Stimulated activated naive CD8-positive, alpha-beta T cell treated with anti-CD3 and anti-CD28 coated beads, Interleukin-15, amount 100 ng/mL, for 72 hours (primary cell): ENCODE measurements around the gene ARAP1.

Experiments
- ATAC-seq: fragments of 150-1000 bp; cut with Tn5 transposase; 2 replicates; pipeline ENCODE4 v1.10.0; 2021; ENCODE audit warnings: mild to moderate bottlenecking, moderate library complexity
- DNase-seq, 2 donors: peaks; one replicate each; pipeline ENCODE4 v3.0.0; 2021 to 2022
- H3K27ac Mint-ChIP-seq, 2 donors: one replicate each; pipeline ENCODE4 v1.8.0; 2022; ENCODE audit warnings: mild to moderate bottlenecking in 2 of 2, mixed read lengths in 2 of 2, moderate library complexity in 2 of 2
- H3K27me3 Mint-ChIP-seq: one replicate; pipeline ENCODE4 v1.8.0; 2022; ENCODE audit warnings: mixed read lengths
- H3K4me1 Mint-ChIP-seq: one replicate; pipeline ENCODE4 v1.8.0; 2022; ENCODE audit warnings: mild to moderate bottlenecking, mixed read lengths
- H3K4me3 Mint-ChIP-seq, 2 donors: one replicate each; pipeline ENCODE4 v1.8.0; 2022; ENCODE audit warnings: mild to moderate bottlenecking in 2 of 2, mixed read lengths in 2 of 2, moderate library complexity in 1 of 2
- H3K9me3 Mint-ChIP-seq, 2 donors: one replicate each; pipeline ENCODE4 v1.8.0; 2022; ENCODE audit warnings: mixed read lengths in 2 of 2

Gene ARAP1

DNA sequence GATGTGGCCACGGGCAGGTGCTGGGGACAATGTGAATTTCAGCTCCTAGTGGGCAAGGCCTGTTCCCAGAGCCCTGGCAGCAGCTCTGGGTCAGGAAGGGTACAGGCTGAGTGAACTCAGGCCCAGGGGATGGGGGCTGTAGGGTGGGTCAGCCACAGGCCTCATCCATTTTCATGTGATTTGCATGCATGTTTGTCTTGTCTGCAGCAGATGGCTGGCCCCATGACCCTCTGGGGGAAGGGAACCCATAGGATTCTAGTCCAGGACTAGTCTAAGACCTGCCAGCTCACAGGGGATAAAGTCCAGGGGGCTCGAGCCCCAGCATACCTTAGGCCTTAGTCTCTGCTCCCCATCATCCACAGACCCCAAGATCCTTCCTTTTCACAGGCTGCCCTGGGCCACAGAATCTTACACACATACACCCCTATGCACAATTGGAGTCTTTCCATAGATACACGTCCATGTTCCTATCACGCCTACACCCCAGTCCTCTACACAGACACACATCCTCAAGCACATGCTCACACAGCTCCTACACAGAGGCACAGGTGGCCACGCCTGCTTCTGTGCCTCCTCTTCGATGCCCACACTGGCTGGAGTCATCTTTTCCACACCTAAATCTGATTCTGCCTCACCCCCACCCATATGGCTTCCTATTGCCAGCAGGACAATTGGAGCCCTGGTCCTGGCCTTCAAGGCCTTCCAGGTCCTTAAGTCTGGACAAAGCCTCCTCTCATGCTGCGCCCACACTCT, 103.6 kb downstream of the ARAP1 start:
- ATAC-seq (peak; percentile 28), DNase-seq (no peak)
- no peaks in the 10 kb centered on the region for H3K9me3 Mint-ChIP-seq
- no peak overlapping the region for H3K4me3 Mint-ChIP-seq
- peaks cover 7% of the 10 kb centered on the region for H3K27me3 Mint-ChIP-seq
- H3K27ac Mint-ChIP-seq = peak overlapping the region in 1 of 2 donors; percentile 4
- no peaks in the 10 kb centered on the region for H3K4me1 Mint-ChIP-seq

DNA sequence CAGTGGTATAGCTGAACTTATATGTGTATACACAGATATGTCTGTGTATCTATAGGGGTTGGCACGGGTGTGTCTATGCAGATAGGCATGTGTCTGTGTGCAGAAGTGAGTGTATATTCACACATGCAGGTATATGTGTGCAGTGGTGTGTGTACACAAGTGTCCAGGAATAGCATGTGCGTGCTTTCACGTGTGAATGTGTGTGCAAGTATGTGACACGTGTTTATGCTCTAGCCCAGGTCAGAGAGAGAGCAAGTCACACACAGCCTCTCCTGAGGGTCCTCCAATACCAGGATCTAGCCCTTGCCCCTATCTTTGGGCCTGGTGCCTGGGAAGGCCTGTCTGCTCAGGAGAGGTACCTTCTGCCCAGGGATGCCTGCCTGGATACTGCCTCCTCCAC, 104.3 kb downstream of the ARAP1 start:
- DNase-seq (no peak), ATAC-seq (no peak)
- no peaks in the 10 kb centered on the region for H3K4me1 Mint-ChIP-seq
- H3K27me3 Mint-ChIP-seq = peaks cover under 1% of the 10 kb centered on the region
- H3K27ac Mint-ChIP-seq = no peak overlapping the region
- H3K9me3 Mint-ChIP-seq = no peaks in the 10 kb centered on the region
- no peak overlapping the region for H3K4me3 Mint-ChIP-seq

DNA sequence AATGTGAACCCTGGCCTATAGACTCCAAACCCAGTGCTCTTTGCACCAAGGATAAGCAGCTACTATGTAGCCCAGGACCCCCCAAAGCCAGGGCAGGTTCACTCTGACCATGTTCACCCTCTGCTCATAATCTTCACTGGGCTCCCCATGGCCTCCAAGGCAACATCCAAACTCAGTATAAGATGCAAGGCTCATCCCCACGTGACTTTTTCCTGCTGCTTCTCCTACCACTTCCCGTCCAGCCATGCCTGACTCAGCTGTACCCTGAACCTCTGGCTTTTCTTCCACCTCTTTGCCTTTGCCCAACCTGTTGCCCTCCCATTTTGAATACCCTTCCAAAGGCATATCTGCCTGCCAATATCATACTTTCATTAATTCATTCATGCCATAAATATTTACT, 105.7 kb downstream of the ARAP1 start:
- ATAC-seq (no peak), DNase-seq (no peak)
- Mint-ChIP-seq H3K27ac (no peak overlapping the region), H3K9me3 (no peaks in the 10 kb centered on the region), H3K4me3 (no peak overlapping the region), H3K27me3 (no peaks in the 10 kb centered on the region), H3K4me1 (no peaks in the 10 kb centered on the region)

DNA sequence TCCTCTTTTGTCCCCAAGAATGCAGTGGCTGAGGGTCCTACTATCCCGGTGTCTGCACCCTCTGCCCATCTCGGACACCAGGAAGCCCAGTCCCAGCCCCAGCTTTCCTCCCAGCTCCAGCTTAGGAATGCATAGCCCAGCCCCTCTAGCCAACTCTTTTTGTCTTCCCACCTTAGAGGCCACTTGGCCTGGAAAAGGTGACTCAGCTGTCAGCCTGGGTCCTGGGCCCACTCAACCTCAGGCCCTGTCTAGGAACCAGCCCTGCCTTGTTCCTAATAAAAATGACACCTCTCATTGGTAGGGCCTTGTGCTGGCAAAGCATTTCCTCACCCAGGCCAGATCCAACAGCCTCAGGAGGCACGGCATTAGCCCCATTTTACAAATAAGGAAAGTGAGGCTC, 106.2 kb downstream of the ARAP1 start:
- Mint-ChIP-seq H3K9me3 (no peaks in the 10 kb centered on the region), H3K4me3 (no peak overlapping the region), H3K4me1 (no peaks in the 10 kb centered on the region), H3K27ac (no peak overlapping the region), H3K27me3 (no peaks in the 10 kb centered on the region)
- DNase-seq = no peak
- no peak for ATAC-seq

DNA sequence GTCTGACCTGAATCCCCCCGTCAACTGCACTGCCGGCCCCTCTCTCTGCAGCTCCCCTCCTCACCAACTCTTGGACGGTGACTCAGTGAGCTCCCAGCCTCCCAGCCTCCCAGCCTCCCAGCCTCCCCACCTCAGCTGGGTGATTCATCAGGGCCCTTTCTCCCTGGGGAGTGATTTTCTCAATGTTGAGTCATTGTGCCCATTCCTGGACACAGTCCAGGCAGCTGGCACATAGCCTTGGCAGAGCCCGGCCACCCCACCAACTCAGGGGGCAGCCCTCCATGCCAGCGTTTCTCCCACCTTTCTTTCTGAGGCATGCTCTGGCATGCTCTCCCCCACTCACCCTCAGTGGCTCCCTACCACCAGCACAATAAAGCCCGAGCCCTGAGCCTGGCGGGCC, 108.7 kb downstream of the ARAP1 start:
- Mint-ChIP-seq H3K9me3 (no peaks in the 10 kb centered on the region), H3K4me3 (peak overlapping the region; percentile 41 to 42), H3K4me1 (no peaks in the 10 kb centered on the region), H3K27ac (no peak overlapping the region), H3K27me3 (no peaks in the 10 kb centered on the region)
- DNase-seq (no peak), ATAC-seq (no peak)

DNA sequence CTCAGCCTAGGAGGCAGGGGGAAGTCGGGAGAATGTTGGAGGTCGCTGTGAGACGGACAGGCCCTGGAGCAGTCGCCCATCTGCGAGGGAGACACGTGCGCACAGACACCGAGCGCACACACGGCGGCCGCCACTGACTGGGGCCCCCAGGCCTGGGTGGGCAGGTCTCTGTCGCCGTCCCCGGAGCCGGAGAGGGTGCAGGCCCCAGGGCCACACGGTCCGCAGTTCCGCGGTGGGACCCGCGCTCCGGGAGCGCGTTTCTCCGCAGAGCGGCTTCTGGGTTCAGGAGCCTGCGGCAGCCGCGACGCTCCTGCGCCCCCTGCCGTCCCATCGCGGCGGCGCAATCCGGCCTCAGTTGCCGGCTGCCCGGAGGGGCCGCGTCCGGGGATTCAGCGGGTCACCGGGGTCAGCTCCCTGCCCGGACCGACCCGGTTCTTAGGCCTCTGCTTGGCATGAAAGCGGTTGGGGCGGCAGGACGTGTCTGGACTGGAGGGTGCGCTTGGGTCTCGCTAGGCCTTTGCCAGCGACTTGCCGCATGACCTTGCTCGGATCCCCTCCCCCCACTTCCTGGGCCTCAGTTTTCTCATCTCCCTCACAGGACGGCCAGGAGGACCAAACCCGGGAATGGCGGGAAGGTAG, 109.2 kb downstream of the ARAP1 start:
- Mint-ChIP-seq H3K4me1 (no peaks in the 10 kb centered on the region), H3K27ac (no peak overlapping the region), H3K27me3 (no peaks in the 10 kb centered on the region), H3K9me3 (no peaks in the 10 kb centered on the region), H3K4me3 (peak overlapping the region; percentile 76 to 79)
- ATAC-seq (peak; percentile 84), DNase-seq (peak; percentile 65 to 75)

DNA sequence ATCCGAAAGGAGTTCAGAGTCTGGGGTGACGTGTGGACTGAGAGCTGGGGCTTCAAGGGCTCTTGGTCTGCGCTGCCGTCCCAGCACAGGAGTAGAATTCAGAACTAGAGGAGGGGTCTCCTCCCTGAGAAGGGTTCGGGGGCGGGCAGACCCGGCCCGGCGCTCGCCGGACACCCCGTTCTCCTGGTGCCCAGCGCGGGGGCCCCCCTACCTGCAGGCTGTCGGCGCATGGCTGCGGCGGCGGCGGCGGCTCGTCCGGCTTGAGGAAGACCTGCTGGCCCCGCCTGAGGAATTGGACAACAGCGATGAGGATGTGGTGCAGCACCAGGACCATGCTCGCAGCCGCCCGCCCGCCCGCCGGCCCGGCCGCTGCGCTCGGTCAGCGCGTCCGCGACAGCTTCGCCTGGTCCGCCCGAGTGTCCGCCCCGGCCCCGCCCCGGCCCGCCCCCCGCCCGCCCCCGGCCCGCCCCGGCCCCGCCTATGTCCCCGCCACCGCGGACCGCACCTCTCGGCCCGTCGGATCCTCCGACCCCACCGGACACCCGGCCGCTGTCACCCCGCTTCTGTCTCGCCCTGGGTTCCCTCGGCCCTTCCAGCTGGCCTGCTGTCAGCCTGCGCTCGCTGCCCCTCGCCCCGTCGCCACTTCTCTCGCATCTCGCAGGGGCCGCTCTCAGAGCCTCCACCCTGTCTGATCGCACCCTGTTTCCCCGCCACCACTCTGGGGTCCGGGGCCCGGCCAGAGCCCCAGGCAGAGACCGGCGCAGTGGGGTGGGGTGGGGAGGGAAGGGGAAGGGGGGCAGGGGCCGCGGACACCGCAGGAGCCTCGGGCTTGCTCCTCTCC, 109.9 kb downstream of the ARAP1 start:
- peak overlapping the region; percentile 76 to 79 for H3K4me3 Mint-ChIP-seq
- no peak overlapping the region for H3K27ac Mint-ChIP-seq
- no peaks in the 10 kb centered on the region for H3K9me3 Mint-ChIP-seq
- peaks cover 5% of the 10 kb centered on the region for H3K27me3 Mint-ChIP-seq
- peak; percentile 69 for ATAC-seq
- H3K4me1 Mint-ChIP-seq = peaks cover 3% of the 10 kb centered on the region
- DNase-seq = peak; percentile 10 to 32

DNA sequence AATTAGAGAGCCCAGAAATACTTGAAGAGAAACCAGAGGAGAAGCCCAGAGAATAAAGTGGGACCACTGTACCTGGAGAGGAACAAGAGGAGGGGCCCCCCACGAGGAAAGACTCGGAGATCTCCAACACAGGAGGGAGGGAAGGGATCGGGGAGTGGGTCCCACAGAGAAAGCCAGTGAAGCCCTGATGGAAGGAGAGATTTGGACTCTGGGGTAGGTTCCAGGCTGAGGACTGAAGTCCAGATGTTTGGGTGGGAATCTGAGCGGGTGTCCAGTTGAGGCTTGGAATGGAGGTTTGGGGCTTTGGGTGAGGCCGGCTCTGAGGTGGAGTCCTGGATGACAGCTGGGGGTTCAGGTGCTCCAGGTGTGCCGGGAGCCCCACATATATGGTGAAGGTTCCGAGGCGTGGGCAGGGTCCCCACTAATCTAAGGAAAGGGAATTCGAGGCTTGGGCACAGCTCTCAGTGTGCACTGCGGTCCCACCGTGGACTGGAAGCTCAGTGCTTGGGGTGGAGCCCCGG, 110.6 kb downstream of the ARAP1 start:
- H3K9me3 Mint-ChIP-seq = no peaks in the 10 kb centered on the region
- H3K4me3 Mint-ChIP-seq = no peak overlapping the region
- DNase-seq (no peak), ATAC-seq (no peak)
- peaks cover 6% of the 10 kb centered on the region for H3K4me1 Mint-ChIP-seq
- no peak overlapping the region for H3K27ac Mint-ChIP-seq
- peaks cover 12% of the 10 kb centered on the region for H3K27me3 Mint-ChIP-seq

DNA sequence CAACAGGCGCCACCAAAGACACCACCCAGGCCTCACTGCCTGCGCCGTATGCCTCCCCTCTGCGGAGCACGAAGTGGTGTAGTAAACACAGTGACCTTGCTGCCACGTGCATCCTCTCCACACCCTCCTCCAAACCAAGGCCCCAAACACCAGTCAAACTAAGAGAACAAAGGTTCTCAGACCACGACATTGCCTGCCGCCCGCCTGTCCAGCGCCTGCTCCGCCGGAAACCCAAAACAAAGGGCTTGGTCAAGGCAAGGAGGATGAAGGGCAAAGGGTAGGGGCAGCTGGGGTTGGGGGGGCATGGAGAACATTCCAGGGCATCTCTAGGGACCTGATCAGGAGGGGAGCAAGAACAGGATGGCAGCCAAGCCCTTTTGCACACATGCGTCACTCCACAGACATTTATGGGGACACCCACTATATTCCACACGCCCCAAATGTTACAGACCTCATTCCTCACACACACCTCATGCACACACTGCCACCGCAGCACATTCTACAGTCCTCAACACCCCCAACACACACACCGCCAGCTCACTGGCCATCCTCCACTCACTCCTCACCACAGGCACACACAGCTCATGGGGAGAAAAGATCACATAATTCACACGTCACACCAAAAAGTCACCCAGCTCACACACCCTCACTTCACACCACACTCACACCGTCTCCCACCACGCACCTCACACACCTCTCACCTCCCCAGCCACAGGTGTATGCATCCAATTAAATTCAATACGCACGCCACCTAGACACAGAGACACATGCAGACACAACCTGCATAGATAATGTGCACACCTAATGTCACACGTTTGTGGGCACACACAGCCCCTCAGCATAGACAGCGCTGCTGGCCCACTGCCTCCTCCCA, 112.5 kb downstream of the ARAP1 start:
- no peaks in the 10 kb centered on the region for H3K9me3 Mint-ChIP-seq
- DNase-seq (no peak), ATAC-seq (no peak)
- peaks cover 14% of the 10 kb centered on the region for H3K27me3 Mint-ChIP-seq
- H3K4me3 Mint-ChIP-seq = no peak overlapping the region
- H3K4me1 Mint-ChIP-seq = peaks cover 6% of the 10 kb centered on the region
- H3K27ac Mint-ChIP-seq = no peak overlapping the region

DNA sequence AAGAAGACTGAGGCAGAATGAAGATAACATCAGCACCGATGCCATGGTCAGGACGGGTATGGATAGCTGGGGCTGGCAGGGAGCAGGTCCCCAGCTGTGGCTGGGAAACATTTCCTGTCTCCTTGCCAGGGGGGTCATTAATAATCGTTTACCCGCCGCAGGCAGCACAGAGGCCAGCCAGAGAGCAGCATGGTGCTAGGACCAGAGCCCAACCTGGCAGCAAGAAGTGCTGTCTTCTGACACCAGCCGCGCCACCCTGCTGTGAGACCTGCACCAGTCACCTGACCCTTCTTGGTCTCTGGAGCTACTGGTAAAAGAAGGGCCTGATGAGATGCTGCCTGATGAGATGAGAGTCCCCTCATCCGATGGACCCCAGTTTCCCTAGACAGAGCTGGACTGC, 114.3 kb downstream of the ARAP1 start:
- H3K4me3 Mint-ChIP-seq = no peak overlapping the region
- DNase-seq (no peak), ATAC-seq (no peak)
- peaks cover 14% of the 10 kb centered on the region for H3K27me3 Mint-ChIP-seq
- peaks cover 6% of the 10 kb centered on the region for H3K4me1 Mint-ChIP-seq
- no peak overlapping the region for H3K27ac Mint-ChIP-seq
- H3K9me3 Mint-ChIP-seq = no peaks in the 10 kb centered on the region

DNA sequence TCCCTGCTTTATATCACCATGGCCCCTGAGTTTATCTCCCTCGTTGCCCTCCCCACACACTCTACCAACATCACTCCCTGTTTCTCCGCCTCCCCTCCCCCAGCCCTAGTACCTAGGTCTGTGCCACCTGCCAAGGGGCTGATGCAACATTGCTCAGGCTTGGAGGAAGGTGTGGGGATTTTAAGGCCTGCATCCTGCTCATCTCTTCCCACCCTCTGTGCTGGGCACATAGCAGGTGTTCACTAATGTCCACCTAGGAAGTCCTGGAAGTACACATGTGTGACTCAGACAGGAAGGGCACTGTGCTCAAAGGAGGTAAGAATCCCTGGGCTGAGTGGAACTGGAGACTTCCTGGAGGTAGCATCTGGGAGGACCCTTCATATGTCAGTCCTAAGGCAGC, 115.0 kb downstream of the ARAP1 start:
- Mint-ChIP-seq H3K4me3 (no peak overlapping the region), H3K27ac (peak overlapping the region; percentile 31 to 87), H3K27me3 (peaks cover 14% of the 10 kb centered on the region), H3K4me1 (peaks cover 6% of the 10 kb centered on the region), H3K9me3 (no peaks in the 10 kb centered on the region)
- no peak for ATAC-seq
- DNase-seq = no peak

DNA sequence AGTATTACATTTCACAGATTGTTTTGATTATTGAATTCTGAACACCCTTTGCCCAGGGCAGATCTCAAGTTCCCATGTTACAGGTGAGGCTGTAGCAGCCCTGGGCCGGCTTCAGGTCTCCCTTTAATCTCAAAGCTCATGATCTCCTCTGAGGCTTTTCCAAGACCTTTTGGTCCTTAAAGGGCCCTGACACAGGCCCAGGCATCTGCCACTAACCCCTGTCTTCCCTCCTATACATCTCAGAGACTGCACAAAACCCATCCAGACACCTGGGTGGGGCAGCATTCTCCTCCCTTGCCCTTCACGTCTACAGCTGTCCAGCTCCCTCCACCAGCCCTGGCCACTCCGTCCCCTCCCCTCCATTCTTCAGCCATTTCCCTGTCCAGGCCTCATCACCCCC, 115.8 kb downstream of the ARAP1 start:
- Mint-ChIP-seq H3K4me1 (peaks cover 6% of the 10 kb centered on the region), H3K27ac (peak overlapping the region in 1 of 2 donors; percentile 5), H3K9me3 (no peaks in the 10 kb centered on the region), H3K4me3 (no peak overlapping the region), H3K27me3 (peaks cover 14% of the 10 kb centered on the region)
- ATAC-seq (no peak), DNase-seq (no peak)

DNA sequence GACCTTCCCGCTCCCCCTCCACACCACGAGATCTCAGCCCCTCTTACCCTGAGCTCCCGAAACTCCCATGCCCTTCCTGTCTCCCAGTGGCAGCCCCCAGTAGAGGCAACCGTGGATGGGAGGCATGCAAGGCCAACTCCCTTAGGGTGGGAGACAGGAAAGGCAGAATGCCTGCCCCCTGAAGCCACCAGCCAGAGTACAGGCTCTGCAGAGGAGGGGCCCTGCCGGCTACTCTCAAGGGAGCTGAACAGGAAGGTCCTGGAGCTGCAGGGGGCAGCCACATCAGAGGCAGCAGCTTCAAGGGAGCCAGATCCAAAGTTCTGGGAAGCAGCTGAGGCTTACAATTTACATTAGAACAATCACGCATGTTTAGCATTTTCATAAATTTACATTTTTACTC, 116.3 kb downstream of the ARAP1 start:
- H3K4me1 Mint-ChIP-seq = peaks cover 6% of the 10 kb centered on the region
- no peak overlapping the region for H3K27ac Mint-ChIP-seq
- ATAC-seq = no peak

DNA sequence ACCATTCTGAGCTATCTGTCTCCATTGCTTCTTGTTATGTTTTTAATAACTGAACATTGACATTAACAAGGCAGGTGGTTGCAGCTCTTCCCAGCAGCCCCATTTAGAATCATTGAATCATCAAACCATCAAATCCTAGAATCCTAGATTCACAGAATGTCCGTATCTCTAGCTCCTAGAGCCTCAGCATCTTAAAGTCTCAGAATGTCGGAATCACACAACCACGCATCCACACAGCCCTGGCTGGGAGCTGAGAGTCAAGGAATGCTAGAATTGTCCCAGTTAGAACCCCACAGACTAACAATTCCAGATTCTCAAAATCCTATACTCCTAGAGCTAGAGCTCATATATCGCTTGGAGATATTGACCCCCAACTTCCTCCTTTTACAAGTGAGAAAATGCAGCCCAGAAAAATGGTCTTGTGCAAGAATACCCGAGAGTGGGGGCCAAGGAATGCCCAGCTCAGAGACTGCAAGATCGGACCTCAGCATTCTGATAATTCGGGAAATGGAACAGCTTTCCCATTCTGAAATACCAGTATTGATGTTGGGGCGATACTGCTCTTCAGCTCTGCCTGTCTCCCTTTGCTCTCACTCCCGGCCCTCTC, 116.8 kb downstream of the ARAP1 start:
- H3K27ac Mint-ChIP-seq = no peak overlapping the region
- no peak for DNase-seq
- no peak overlapping the region for H3K4me3 Mint-ChIP-seq
- H3K4me1 Mint-ChIP-seq = peaks cover 6% of the 10 kb centered on the region
- no peaks in the 10 kb centered on the region for H3K9me3 Mint-ChIP-seq
- H3K27me3 Mint-ChIP-seq = peaks cover 14% of the 10 kb centered on the region
- ATAC-seq = no peak

More for the DNA sequence above, 116.3 kb downstream of the ARAP1 start:
- Mint-ChIP-seq H3K27me3 (peaks cover 14% of the 10 kb centered on the region), H3K9me3 (no peaks in the 10 kb centered on the region), H3K4me3 (no peak overlapping the region)
- no peak for DNase-seq
